Activated T-cell treated with anti-CD3 and anti-CD28 coated beads, Interleukin-2, amount 50 U/mL, for 24 hours (primary cell): ENCODE data around the gene GGN.
"Not testable (repeated sequence)": the region's sequence is repeated elsewhere in the genome, so short reads cannot be mapped to it uniquely, and the experiment has no call there.

ENCODE experiments used
- DNase-seq: peaks from one replicate; pipeline ENCODE4 v3.0.0-alpha.2; 2020
- H3K27ac Mint-ChIP-seq: 2 replicates; pipeline ENCODE4 v1.8.0; 2020; ENCODE audit warnings: mild to moderate bottlenecking, mixed read lengths
- H3K27me3 Mint-ChIP-seq: 2 replicates; pipeline ENCODE4 v1.8.0; 2020; ENCODE audit warnings: mixed read lengths
- H3K36me3 Mint-ChIP-seq: 2 replicates; pipeline ENCODE4 v1.8.0; 2020; ENCODE audit warnings: low read depth, mixed read lengths
- H3K4me1 Mint-ChIP-seq: 2 replicates; pipeline ENCODE4 v1.8.0; 2020; ENCODE audit warnings: low read depth, mixed read lengths
- H3K4me3 Mint-ChIP-seq: 2 replicates; pipeline ENCODE4 v1.8.0; 2020; ENCODE audit warnings: mild to moderate bottlenecking, moderate library complexity, mixed read lengths
- H3K9me3 Mint-ChIP-seq: 2 replicates; pipeline ENCODE4 v1.8.0; 2020; ENCODE audit warnings: mixed read lengths

GGN gene

GRCh38 chr19:38387550-38388348, at the start of gene GGN:
Gene GGN (minus strand): TSS chr19:38388034. CDS start chr19:38387261, 773 bp downstream.
- Mint-ChIP-seq H3K4me3 (peak within 1 kb of the TSS; percentile 73), H3K9me3 (no peaks in the 10 kb centered on the region), H3K27me3 (peaks cover 24% of the 10 kb centered on the region), H3K27ac (peak within 1 kb of the TSS; percentile 70), H3K36me3 (peaks cover 30% of the 10 kb centered on the region), H3K4me1 (peaks cover 32% of the 10 kb centered on the region)
- DNase-seq: peak; percentile 86

GRCh38 chr19:38437295-38437694, 49.5 kb upstream of the GGN start:
- Mint-ChIP-seq H3K36me3 (no peaks in the 10 kb centered on the region), H3K4me3 (no peak overlapping the region), H3K27me3 (peaks cover 32% of the 10 kb centered on the region)

GRCh38 chr19:38434549-38435051, 46.8 kb upstream of the GGN start:
- DNase-seq: no peak
- Mint-ChIP-seq H3K9me3 (no peaks in the 10 kb centered on the region), H3K4me3 (peak overlapping the region; percentile 58), H3K4me1 (peaks cover 12% of the 10 kb centered on the region), H3K27me3 (peaks cover 26% of the 10 kb centered on the region), H3K36me3 (no peaks in the 10 kb centered on the region), H3K27ac (no peak overlapping the region)

More at GRCh38 chr19:38437295-38437694, 49.5 kb upstream of the GGN start:
- no peak overlapping the region for H3K27ac Mint-ChIP-seq
- H3K9me3 Mint-ChIP-seq: no peaks in the 10 kb centered on the region
- H3K4me1 Mint-ChIP-seq: peaks cover 10% of the 10 kb centered on the region
- DNase-seq: no peak

GRCh38 chr19:38433268-38433733, 45.5 kb upstream of the GGN start, which contains the start of gene RYR1:
Gene RYR1 (plus strand): TSS chr19:38433691. CDS start chr19:38433830, 139 bp downstream.
- H3K36me3 Mint-ChIP-seq: no peaks in the 10 kb centered on the region
- peak within 1 kb of the TSS; percentile 58 for H3K4me3 Mint-ChIP-seq
- H3K9me3 Mint-ChIP-seq: no peaks in the 10 kb centered on the region
- DNase-seq: peak; percentile 74
- no peak within 1 kb of the TSS for H3K27ac Mint-ChIP-seq
- H3K27me3 Mint-ChIP-seq: peaks cover 26% of the 10 kb centered on the region
- H3K4me1 Mint-ChIP-seq: peaks cover 23% of the 10 kb centered on the region

GRCh38 chr19:38430931-38431330, 43.1 kb upstream of the GGN start:
- Mint-ChIP-seq H3K27ac (no peak overlapping the region), H3K4me3 (no peak overlapping the region), H3K36me3 (no peaks in the 10 kb centered on the region), H3K27me3 (peaks cover 20% of the 10 kb centered on the region), H3K9me3 (peaks cover 2% of the 10 kb centered on the region), H3K4me1 (peaks cover 41% of the 10 kb centered on the region)
- no peak for DNase-seq

- peaks cover 47% of the 10 kb centered on the region for H3K4me1 Mint-ChIP-seq
- H3K36me3 Mint-ChIP-seq: no peaks in the 10 kb centered on the region
- H3K27ac Mint-ChIP-seq: peak overlapping the region; percentile 96
- peak overlapping the region; percentile 18 for H3K4me3 Mint-ChIP-seq
- H3K9me3 Mint-ChIP-seq: peaks cover 2% of the 10 kb centered on the region
- DNase-seq: no peak
- peaks cover 13% of the 10 kb centered on the region for H3K27me3 Mint-ChIP-seq
Measured at GRCh38 chr19:38429811-38430156, 42.0 kb upstream of the GGN start.

- peak; percentile 58 for DNase-seq
- Mint-ChIP-seq H3K4me1 (peaks cover 46% of the 10 kb centered on the region), H3K27ac (peak overlapping the region; percentile 96), H3K4me3 (peak overlapping the region; percentile 36), H3K27me3 (peaks cover 10% of the 10 kb centered on the region), H3K36me3 (no peaks in the 10 kb centered on the region), H3K9me3 (peaks cover 2% of the 10 kb centered on the region)
Measured at GRCh38 chr19:38429055-38429810, 41.4 kb upstream of the GGN start.

GRCh38 chr19:38427035-38427677, 39.3 kb upstream of the GGN start:
- not testable (repeated sequence) for H3K27me3 Mint-ChIP-seq, H3K36me3 Mint-ChIP-seq, H3K9me3 Mint-ChIP-seq
- Mint-ChIP-seq H3K4me1 (peaks cover 37% of the 10 kb centered on the region), H3K4me3 (peak overlapping the region; percentile 64), H3K27ac (peak overlapping the region; percentile 91)
- peak; percentile 50 for DNase-seq

GRCh38 chr19:38425810-38426466, 38.1 kb upstream of the GGN start, which contains the start of gene RASGRP4:
Gene RASGRP4 (minus strand): TSS chr19:38426219. CDS start chr19:38426091, 128 bp downstream.
- Mint-ChIP-seq H3K4me1 (peaks cover 37% of the 10 kb centered on the region), H3K27me3 (peaks cover 2% of the 10 kb centered on the region), H3K9me3 (peaks cover 2% of the 10 kb centered on the region), H3K27ac (peak within 1 kb of the TSS; percentile 91), H3K4me3 (peak within 1 kb of the TSS; percentile 64), H3K36me3 (no peaks in the 10 kb centered on the region)
- peak; percentile 63 for DNase-seq

- peak overlapping the region; percentile 64 for H3K4me3 Mint-ChIP-seq
- H3K27ac Mint-ChIP-seq: no peak overlapping the region
- peaks cover 2% of the 10 kb centered on the region for H3K27me3 Mint-ChIP-seq
- no peak for DNase-seq
- H3K36me3 Mint-ChIP-seq: no peaks in the 10 kb centered on the region
- peaks cover 37% of the 10 kb centered on the region for H3K4me1 Mint-ChIP-seq
- H3K9me3 Mint-ChIP-seq: peaks cover 2% of the 10 kb centered on the region
Measured at GRCh38 chr19:38425222-38425809, 37.5 kb upstream of the GGN start.

- H3K4me3 Mint-ChIP-seq: no peak overlapping the region
- peaks cover 2% of the 10 kb centered on the region for H3K27me3 Mint-ChIP-seq
- H3K4me1 Mint-ChIP-seq: peaks cover 32% of the 10 kb centered on the region
- no peak for DNase-seq
- H3K27ac Mint-ChIP-seq: no peak overlapping the region
- no peaks in the 10 kb centered on the region for H3K36me3 Mint-ChIP-seq
- H3K9me3 Mint-ChIP-seq: peaks cover 2% of the 10 kb centered on the region
Measured at GRCh38 chr19:38424272-38424671, 36.4 kb upstream of the GGN start.

- Mint-ChIP-seq H3K27me3 (peaks cover 2% of the 10 kb centered on the region), H3K27ac (no peak overlapping the region), H3K4me3 (no peak overlapping the region), H3K9me3 (peaks cover under 1% of the 10 kb centered on the region), H3K4me1 (peaks cover 34% of the 10 kb centered on the region), H3K36me3 (no peaks in the 10 kb centered on the region)
- no peak for DNase-seq
Measured at GRCh38 chr19:38422438-38422837, 34.6 kb upstream of the GGN start.

- DNase-seq: no peak
- peaks cover 34% of the 10 kb centered on the region for H3K4me1 Mint-ChIP-seq
- no peak overlapping the region for H3K4me3 Mint-ChIP-seq
- H3K9me3 Mint-ChIP-seq: no peaks in the 10 kb centered on the region
- H3K27ac Mint-ChIP-seq: no peak overlapping the region
- no peaks in the 10 kb centered on the region for H3K36me3 Mint-ChIP-seq
- H3K27me3 Mint-ChIP-seq: peaks cover 2% of the 10 kb centered on the region
Measured at GRCh38 chr19:38421856-38422255, 34.0 kb upstream of the GGN start.
